Chondrocyte (in vitro differentiated cells): Measurements from ENCODE around the gene RPTOR. TPM values are rescaled to one million over a fixed set of nuclear protein-coding genes. Genes with fewer than 3 reads are reported as not detected.

Experiments used
- DNase-seq: peaks from one replicate; pipeline ENCODE4 v3.0.0; 2021; ENCODE audit warnings: mixed read lengths, low spot score
- H3K27ac Mint-ChIP-seq: one replicate; pipeline ENCODE4 v1.8.0; 2021; ENCODE audit warnings: mild to moderate bottlenecking, moderate library complexity, mixed read lengths; ENCODE audit not compliant: unreplicated experiment
- H3K27me3 Mint-ChIP-seq: 2 replicates; pipeline ENCODE4 v1.8.0; 2021; ENCODE audit warnings: low read depth, mixed read lengths
- H3K36me3 Mint-ChIP-seq: 2 replicates; pipeline ENCODE4 v1.8.0; 2021; ENCODE audit warnings: low read depth, mixed read lengths
- H3K4me1 Mint-ChIP-seq: 2 replicates; pipeline ENCODE4 v1.8.0; 2021; ENCODE audit warnings: low read depth, mild to moderate bottlenecking, mixed read lengths
- H3K4me3 Mint-ChIP-seq: one replicate; pipeline ENCODE4 v1.8.0; 2021; ENCODE audit warnings: mild to moderate bottlenecking, moderate library complexity, mixed read lengths; ENCODE audit not compliant: unreplicated experiment
- H3K9me3 Mint-ChIP-seq: 2 replicates; pipeline ENCODE4 v1.8.0; 2021; ENCODE audit warnings: low read depth, mixed read lengths
- total RNA-seq: library from RNA; stranded (reverse); gene quantifications from 3 replicates; pipeline ENCODE4 v1.2.1, GENCODE V29; 2021
- TF ChIP-seq, protein P1 (sequence below): fragments of 200-600 bp; sonication (generic); IDR thresholded peaks from 2 replicates; pipeline ENCODE4 v1.5.0; 2021; ENCODE audit warnings: antibody characterized with exemption, mild to moderate bottlenecking, moderate library complexity

The RPTOR gene
- total RNA-seq, 1 donor from 2014 or later: 30.9 TPM

GRCh38 chr17:80511222-80512180 is 33.1 kb upstream of the RPTOR start:
- H3K9me3 Mint-ChIP-seq: no peaks in the 10 kb centered on the region
- DNase-seq: no peak
- H3K27me3 Mint-ChIP-seq: no peaks in the 10 kb centered on the region
- TF ChIP-seq, protein P1, sequence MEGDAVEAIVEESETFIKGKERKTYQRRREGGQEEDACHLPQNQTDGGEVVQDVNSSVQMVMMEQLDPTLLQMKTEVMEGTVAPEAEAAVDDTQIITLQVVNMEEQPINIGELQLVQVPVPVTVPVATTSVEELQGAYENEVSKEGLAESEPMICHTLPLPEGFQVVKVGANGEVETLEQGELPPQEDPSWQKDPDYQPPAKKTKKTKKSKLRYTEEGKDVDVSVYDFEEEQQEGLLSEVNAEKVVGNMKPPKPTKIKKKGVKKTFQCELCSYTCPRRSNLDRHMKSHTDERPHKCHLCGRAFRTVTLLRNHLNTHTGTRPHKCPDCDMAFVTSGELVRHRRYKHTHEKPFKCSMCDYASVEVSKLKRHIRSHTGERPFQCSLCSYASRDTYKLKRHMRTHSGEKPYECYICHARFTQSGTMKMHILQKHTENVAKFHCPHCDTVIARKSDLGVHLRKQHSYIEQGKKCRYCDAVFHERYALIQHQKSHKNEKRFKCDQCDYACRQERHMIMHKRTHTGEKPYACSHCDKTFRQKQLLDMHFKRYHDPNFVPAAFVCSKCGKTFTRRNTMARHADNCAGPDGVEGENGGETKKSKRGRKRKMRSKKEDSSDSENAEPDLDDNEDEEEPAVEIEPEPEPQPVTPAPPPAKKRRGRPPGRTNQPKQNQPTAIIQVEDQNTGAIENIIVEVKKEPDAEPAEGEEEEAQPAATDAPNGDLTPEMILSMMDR: peak; percentile 25
- no peaks in the 10 kb centered on the region for H3K36me3 Mint-ChIP-seq
- H3K4me3 Mint-ChIP-seq: no peak overlapping the region
- peaks cover 21% of the 10 kb centered on the region for H3K4me1 Mint-ChIP-seq
- no peak overlapping the region for H3K27ac Mint-ChIP-seq

GRCh38 chr17:80512233-80512632 is 32.4 kb upstream of the RPTOR start:
- no peaks in the 10 kb centered on the region for H3K36me3 Mint-ChIP-seq
- no peak overlapping the region for H3K4me3 Mint-ChIP-seq
- no peak for DNase-seq
- TF ChIP-seq, protein P1: no peak
- H3K9me3 Mint-ChIP-seq: no peaks in the 10 kb centered on the region
- H3K27ac Mint-ChIP-seq: no peak overlapping the region
- no peaks in the 10 kb centered on the region for H3K27me3 Mint-ChIP-seq
- H3K4me1 Mint-ChIP-seq: peaks cover 21% of the 10 kb centered on the region

- Mint-ChIP-seq H3K27me3 (no peaks in the 10 kb centered on the region), H3K4me1 (peaks cover 21% of the 10 kb centered on the region), H3K9me3 (no peaks in the 10 kb centered on the region), H3K27ac (peak overlapping the region; percentile 85), H3K4me3 (no peak overlapping the region), H3K36me3 (no peaks in the 10 kb centered on the region)
- TF ChIP-seq, protein P1: no peak
- DNase-seq: no peak
Observed at GRCh38 chr17:80513201-80513600, 31.4 kb upstream of the RPTOR start.

GRCh38 chr17:80513892-80514291 is 30.7 kb upstream of the RPTOR start:
- no peaks in the 10 kb centered on the region for H3K27me3 Mint-ChIP-seq
- no peaks in the 10 kb centered on the region for H3K36me3 Mint-ChIP-seq
- H3K4me3 Mint-ChIP-seq: no peak overlapping the region
- H3K9me3 Mint-ChIP-seq: no peaks in the 10 kb centered on the region
- peaks cover 21% of the 10 kb centered on the region for H3K4me1 Mint-ChIP-seq
- DNase-seq: no peak
- H3K27ac Mint-ChIP-seq: peak overlapping the region; percentile 85
- TF ChIP-seq, protein P1: no peak

- Mint-ChIP-seq H3K4me3 (no peak overlapping the region), H3K27ac (no peak overlapping the region), H3K36me3 (no peaks in the 10 kb centered on the region), H3K9me3 (no peaks in the 10 kb centered on the region), H3K4me1 (peaks cover 30% of the 10 kb centered on the region), H3K27me3 (no peaks in the 10 kb centered on the region)
- DNase-seq: no peak
- TF ChIP-seq, protein P1: no peak
Observed at GRCh38 chr17:80516171-80516932, 28.3 kb upstream of the RPTOR start.
